Right lobe of liver (tissue), 6 donors: ENCODE data around the gene SEMA3E. TPM values are rescaled to one million over a fixed set of nuclear protein-coding genes. Genes with fewer than 3 reads are reported as not detected.

Experiments used
- ATAC-seq, 4 donors: fragments of 200-7000 bp; cut with Tn5 transposase; one replicate each; pipeline ENCODE4 v1.9.1; 2020; ENCODE audit warnings: mild to moderate bottlenecking in 4 of 4, moderate library complexity in 4 of 4
- DNase-seq, 3 donors: peaks; one replicate each; pipeline ENCODE4 v3.0.0-alpha.2; 2020
- H3K27ac ChIP-seq, 3 donors: fragments of 200-600 bp; one replicate each; pipeline ENCODE4 v1.8.0; 2022
- H3K27me3 ChIP-seq, 2 donors: fragments of 200-600 bp; one replicate each; pipeline ENCODE4 v1.8.0; 2022
- H3K36me3 ChIP-seq, 4 donors: fragments of 200-600 bp; sonication (generic) in 1 of 4; one replicate each; pipeline versions ENCODE4 v1.5.1 to v1.8.0; 2017 to 2022; ENCODE audit warnings: control low read depth in 1 of 4
- H3K4me1 ChIP-seq, 4 donors: fragments of 200-600 bp; sonication (generic) in 1 of 4; one replicate each; pipeline versions ENCODE4 v1.5.1 to v1.8.0; 2017 to 2022; ENCODE audit warnings: control low read depth in 1 of 4
- H3K4me3 ChIP-seq, 3 donors: fragments of 200-600 bp; one replicate each; pipeline ENCODE4 v1.8.0; 2022
- H3K9me3 ChIP-seq, 4 donors: fragments of 200-600 bp; sonication (generic) in 1 of 4; one replicate each; pipeline versions ENCODE4 v1.5.1 to v1.8.0; 2017 to 2022; ENCODE audit warnings: control low read depth in 1 of 4
- CTCF ChIP-seq, 4 donors: fragments of 200-600 bp in 3 of 4; fragments of 450-650 bp in 1 of 4; IDR thresholded peaks; one replicate each; pipeline versions ENCODE4 v1.5.1 to v1.8.0; 2016 to 2022; ENCODE audit warnings: antibody characterized with exemption in 4 of 4, mild to moderate bottlenecking in 2 of 4
- POLR2A ChIP-seq: fragments of 450-650 bp; IDR thresholded peaks from one replicate; pipeline ENCODE4 v1.6.1; 2017; ENCODE audit warnings: antibody characterized with exemption, mild to moderate bottlenecking
- WGBS: methylation state at CpG from one replicate; pipeline ENCODE4 v1.1.6; 2018; ENCODE audit warnings: low coverage, low lambda C conversion rate; ENCODE audit not compliant: insufficient coverage; ENCODE audit errors: missing lambda C conversion rate; 5-methylcytosine and 5-hydroxymethylcytosine counted together
- intact Hi-C, 2 donors: fragments of 100-400 bp; cut with DNase I; formaldehyde crosslinking; loops; one replicate each; pipeline versions ENCODE4 v1.11.2 to v1.14.1; 2022
- total RNA-seq, 6 experiments: library from RNA; depleted of rRNA in 2 of 6; stranded (reverse); fragments of >200 nt in 2 of 6; fragmentation: NEBNext Ultra II Directional in 3 of 6; extraction: Animal tissue kit (Norgen Biotek cat#: 25700) in 3 of 6; gene quantifications; one replicate each; pipeline versions ENCODE4 v1.1.0 to v1.2.4, GENCODE V29; 2016 to 2023
- donor health status: DM: no; HTN: yes; CAD: no.
- donor health status: DM: no; HTN: no; CAD: no.
- donor health status: DM: no; HTN: no; CAD: no.
- donor health status: DM: no; HTN: yes; CAD: no.
- donor health status: DM: no; HTN: yes; CAD: no.

Gene SEMA3E
- total RNA-seq, 6 experiments from 2014 or later, result 0.06 to 1.0 (median 0.32) TPM

- no peaks in the 10 kb centered on the region for H3K36me3 ChIP-seq
- no peak for TF ChIP-seq CTCF (IDR thresholded peaks at IDR 0.05)
- TF ChIP-seq POLR2A, result no peak
- ATAC-seq (no peak), DNase-seq (no peak)
- H3K4me1 ChIP-seq, result no peaks in the 10 kb centered on the region
- H3K27me3 ChIP-seq, result no peaks in the 10 kb centered on the region
- no peaks in the 10 kb centered on the region for H3K9me3 ChIP-seq
- no peak overlapping the region for H3K27ac ChIP-seq
- H3K4me3 ChIP-seq, result no peak overlapping the region
- intact Hi-C loops, result no loop called here
These were observed 283.2 kb downstream of the SEMA3E start for GRCh38 chr7:83365746-83366145.

- no peak overlapping the region for H3K27ac ChIP-seq
- H3K4me3 ChIP-seq, result no peak overlapping the region
- WGBS, result 42% methylated on average over 8 of the region's 8 CpGs
- no peak for ATAC-seq
- TF ChIP-seq POLR2A, result no peak
- TF ChIP-seq CTCF (IDR thresholded peaks at IDR 0.05), result no peak
- H3K36me3 ChIP-seq, result no peaks in the 10 kb centered on the region
- H3K4me1 ChIP-seq, result no peaks in the 10 kb centered on the region
- intact Hi-C loops, result no loop called here
- H3K9me3 ChIP-seq, result no peaks in the 10 kb centered on the region
- no peaks in the 10 kb centered on the region for H3K27me3 ChIP-seq
- DNase-seq, result no peak
These were observed 285.9 kb downstream of the SEMA3E start for GRCh38 chr7:83362871-83363550.

GRCh38 chr7:83359108-83359507, 289.8 kb downstream of the SEMA3E start:
- no peak for ATAC-seq
- TF ChIP-seq CTCF (IDR thresholded peaks at IDR 0.05) (no peak), POLR2A (no peak)
- Histone ChIP-seq H3K4me1 (no peaks in the 10 kb centered on the region), H3K36me3 (no peaks in the 10 kb centered on the region), H3K4me3 (no peak overlapping the region), H3K27ac (no peak overlapping the region), H3K9me3 (no peaks in the 10 kb centered on the region), H3K27me3 (no peaks in the 10 kb centered on the region)
- intact Hi-C loops, result no loop called here
- no peak for DNase-seq
- WGBS, result 42% methylated on average over 1 of the region's 1 CpG

GRCh38 chr7:83355143-83355542, 293.8 kb downstream of the SEMA3E start:
- 17% methylated on average over 3 of the region's 3 CpGs for WGBS
- Histone ChIP-seq H3K27me3 (no peaks in the 10 kb centered on the region), H3K4me3 (no peak overlapping the region), H3K36me3 (no peaks in the 10 kb centered on the region), H3K9me3 (no peaks in the 10 kb centered on the region), H3K27ac (no peak overlapping the region), H3K4me1 (no peaks in the 10 kb centered on the region)
- DNase-seq, result no peak
- ATAC-seq, result no peak
- no peak for TF ChIP-seq POLR2A
- TF ChIP-seq CTCF (IDR thresholded peaks at IDR 0.05), result no peak
- intact Hi-C loops, result no loop called here
